Measurements from ENCODE around the gene TCEA3.

The TCEA3 gene

DNA sequence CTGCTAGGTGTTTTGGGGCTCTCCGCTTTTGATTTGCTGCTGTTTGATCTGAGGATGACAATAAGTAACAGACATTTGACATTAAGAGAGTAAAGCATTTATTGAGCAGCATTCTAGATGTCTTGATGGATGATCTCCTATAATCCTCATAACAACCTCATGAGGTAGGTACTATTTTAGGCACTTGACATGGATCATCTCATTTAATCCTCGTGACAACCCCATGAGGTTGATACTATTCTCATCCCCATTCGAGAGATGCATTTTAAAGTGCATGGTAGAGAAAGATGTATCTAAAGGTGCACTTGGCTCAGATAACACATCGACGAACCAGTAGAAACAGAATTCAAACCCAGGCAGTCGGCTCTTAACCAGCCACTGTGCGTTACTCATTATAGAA, 26.6 kb downstream of the TCEA3 start:
- Histone ChIP-seq H2AFZ (ENCODE audit: low read depth, low read length) (no peak overlapping the region), H3K9ac (ENCODE audit: low read length) (no peak overlapping the region), H3K36me3 (ENCODE audit: control insufficient read depth in 1 of 2, insufficient read depth in 2 of 2, low read depth in 1 of 2, low read length in 2 of 2) (peaks cover 0 to 31% of the 10 kb centered on the region in 2 experiments), H3K4me3 (ENCODE audit: insufficient read depth in 1 of 2, low read depth in 1 of 2, low read length in 2 of 2) (no peak overlapping the region), H4K8ac (ENCODE audit: low read length) (no peak overlapping the region), H2BK12ac (ENCODE audit: low read length in 2 of 2) (peak overlapping the region in 1 of 2 experiments; percentile 38), H4K91ac (ENCODE audit: low read length) (no peak overlapping the region), H3K79me1 (replicated peaks; ENCODE audit: low read length, poor library complexity, severe bottlenecking) (no peaks in the 10 kb centered on the region), H3K4me2 (ENCODE audit: low read length, poor library complexity, severe bottlenecking) (no peak overlapping the region), H3K18ac (ENCODE audit: low read depth in 1 of 2, low read length in 2 of 2) (no peak overlapping the region), H3K23ac (ENCODE audit: low read length in 2 of 2) (no peak overlapping the region), H3K4me1 (ENCODE audit: control insufficient read depth, insufficient read depth, low read depth, low read length) (peaks cover 25% of the 10 kb centered on the region), H2BK120ac (ENCODE audit: low read depth, low read length) (no peak overlapping the region), H2BK15ac (ENCODE audit: low read depth, poor library complexity, severe bottlenecking) (no peak overlapping the region), H2AK5ac (ENCODE audit: low read length, severe bottlenecking) (no peak overlapping the region), H2BK5ac (ENCODE audit: low read depth, low read length, poor library complexity, severe bottlenecking) (no peak overlapping the region), H3K4ac (ENCODE audit: low read depth in 1 of 2, low read length in 2 of 2) (no peak overlapping the region), H3K27ac (ENCODE audit: low read length, poor library complexity, severe bottlenecking) (no peak overlapping the region), H3K9me3 (ENCODE audit: control insufficient read depth, low read length) (no peaks in the 10 kb centered on the region), H3K14ac (ENCODE audit: low read length in 2 of 2) (no peak overlapping the region), H3K27me3 (ENCODE audit: control insufficient read depth in 1 of 2, insufficient read depth in 1 of 2, low read length in 2 of 2) (no peaks in the 10 kb centered on the region)
- no peak for DNase-seq
- WGBS: 89% methylated on average over 5 of the region's 7 CpGs

DNA sequence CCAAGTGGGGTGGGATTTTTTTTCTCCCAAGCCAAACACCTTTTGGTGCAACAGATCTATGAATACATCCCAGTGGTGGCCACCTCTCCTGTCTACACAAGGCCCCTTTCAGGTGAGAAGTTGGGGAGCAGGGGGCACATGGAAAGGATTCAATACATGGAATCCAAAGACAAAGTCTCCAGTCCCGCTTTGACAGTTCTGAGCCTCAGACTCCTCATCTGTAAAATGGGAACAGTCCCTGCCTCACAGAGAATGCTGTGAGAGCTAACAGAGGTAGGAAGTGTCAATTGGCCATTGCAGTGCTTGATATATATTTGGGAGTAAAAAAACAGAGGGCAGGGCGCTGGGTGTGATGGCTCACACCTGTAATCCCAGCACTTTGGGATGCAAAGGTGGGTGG, 28.2 kb downstream of the TCEA3 start:
- Histone ChIP-seq H3K14ac (ENCODE audit: low read length in 2 of 2) (no peak overlapping the region), H4K8ac (ENCODE audit: low read length) (no peak overlapping the region), H3K23ac (ENCODE audit: low read length in 2 of 2) (no peak overlapping the region), H3K9me3 (ENCODE audit: control insufficient read depth, low read length) (no peaks in the 10 kb centered on the region), H3K4me1 (ENCODE audit: control insufficient read depth, insufficient read depth, low read depth, low read length) (peaks cover 16% of the 10 kb centered on the region), H2BK120ac (ENCODE audit: low read depth, low read length) (no peak overlapping the region), H3K4ac (ENCODE audit: low read depth in 1 of 2, low read length in 2 of 2) (peak overlapping the region in 1 of 2 experiments; percentile 2), H2BK12ac (ENCODE audit: low read length in 2 of 2) (peak overlapping the region in 1 of 2 experiments; percentile 9), H3K27me3 (ENCODE audit: control insufficient read depth in 1 of 2, insufficient read depth in 1 of 2, low read length in 2 of 2) (no peaks in the 10 kb centered on the region), H3K27ac (ENCODE audit: low read length, poor library complexity, severe bottlenecking) (no peak overlapping the region), H3K36me3 (ENCODE audit: control insufficient read depth in 1 of 2, insufficient read depth in 2 of 2, low read depth in 1 of 2, low read length in 2 of 2) (peaks cover 0 to 28% of the 10 kb centered on the region in 2 experiments), H3K18ac (ENCODE audit: low read depth in 1 of 2, low read length in 2 of 2) (peak overlapping the region; percentile 21 to 64), H2AK5ac (ENCODE audit: low read length, severe bottlenecking) (peak overlapping the region; percentile 38), H4K91ac (ENCODE audit: low read length) (no peak overlapping the region), H2BK15ac (ENCODE audit: low read depth, poor library complexity, severe bottlenecking) (no peak overlapping the region), H3K4me3 (ENCODE audit: insufficient read depth in 1 of 2, low read depth in 1 of 2, low read length in 2 of 2) (no peak overlapping the region), H3K79me1 (replicated peaks; ENCODE audit: low read length, poor library complexity, severe bottlenecking) (no peaks in the 10 kb centered on the region), H2AFZ (ENCODE audit: low read depth, low read length) (no peak overlapping the region), H3K4me2 (ENCODE audit: low read length, poor library complexity, severe bottlenecking) (no peak overlapping the region), H2BK5ac (ENCODE audit: low read depth, low read length, poor library complexity, severe bottlenecking) (no peak overlapping the region), H3K9ac (ENCODE audit: low read length) (peak overlapping the region; percentile 84)
- DNase-seq: no peak
- 89% methylated on average over 1 of the region's 2 CpGs for WGBS

DNA sequence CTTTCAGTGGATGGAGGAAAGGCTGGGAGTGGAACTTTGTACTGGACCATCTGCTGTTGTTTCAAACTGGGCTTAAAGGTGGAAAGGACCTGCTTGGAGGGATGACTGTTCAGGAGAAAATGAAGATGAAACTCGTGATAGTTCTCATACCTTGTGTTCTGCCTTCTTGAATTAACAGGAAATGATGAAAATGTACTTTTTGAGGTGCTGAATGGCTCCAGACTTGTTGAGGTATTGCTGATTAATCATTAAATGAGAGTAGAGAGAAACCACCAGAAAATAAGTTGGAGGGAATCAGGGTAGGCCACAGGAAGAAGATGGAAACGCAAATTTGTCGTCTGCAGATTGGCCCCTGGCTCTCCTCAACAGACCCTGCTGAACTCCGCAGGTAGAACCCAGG, 28.7 kb downstream of the TCEA3 start:
- no peak overlapping the region for H3K27ac ChIP-seq (ENCODE audit: low read length, poor library complexity, severe bottlenecking)
- H2BK15ac ChIP-seq (ENCODE audit: low read depth, poor library complexity, severe bottlenecking): peak overlapping the region; percentile 21
- peaks cover 0 to 28% of the 10 kb centered on the region in 2 experiments for H3K36me3 ChIP-seq (ENCODE audit: control insufficient read depth in 1 of 2, insufficient read depth in 2 of 2, low read depth in 1 of 2, low read length in 2 of 2)
- H2AK5ac ChIP-seq (ENCODE audit: low read length, severe bottlenecking): peak overlapping the region; percentile 38
- no peak overlapping the region for H2AFZ ChIP-seq (ENCODE audit: low read depth, low read length)
- WGBS: 85% methylated on average over 4 of the region's 4 CpGs
- peaks cover 14% of the 10 kb centered on the region for H3K4me1 ChIP-seq (ENCODE audit: control insufficient read depth, insufficient read depth, low read depth, low read length)
- H3K9ac ChIP-seq (ENCODE audit: low read length): peak overlapping the region; percentile 84
- peak overlapping the region; percentile 26 to 64 for H3K18ac ChIP-seq (ENCODE audit: low read depth in 1 of 2, low read length in 2 of 2)
- no peaks in the 10 kb centered on the region for H3K27me3 ChIP-seq (ENCODE audit: control insufficient read depth in 1 of 2, insufficient read depth in 1 of 2, low read length in 2 of 2)
- H3K79me1 ChIP-seq (replicated peaks; ENCODE audit: low read length, poor library complexity, severe bottlenecking): no peaks in the 10 kb centered on the region
- peak overlapping the region; percentile 2 to 52 for H3K4ac ChIP-seq (ENCODE audit: low read depth in 1 of 2, low read length in 2 of 2)
- no peak for DNase-seq
- no peak overlapping the region for H3K4me2 ChIP-seq (ENCODE audit: low read length, poor library complexity, severe bottlenecking)
- no peak overlapping the region for H3K4me3 ChIP-seq (ENCODE audit: insufficient read depth in 1 of 2, low read depth in 1 of 2, low read length in 2 of 2)
- no peak overlapping the region for H3K14ac ChIP-seq (ENCODE audit: low read length in 2 of 2)
- no peak overlapping the region for H3K23ac ChIP-seq (ENCODE audit: low read length in 2 of 2)
- H2BK5ac ChIP-seq (ENCODE audit: low read depth, low read length, poor library complexity, severe bottlenecking): no peak overlapping the region
- H2BK120ac ChIP-seq (ENCODE audit: low read depth, low read length): peak overlapping the region; percentile 75
- peak overlapping the region; percentile 9 to 66 for H2BK12ac ChIP-seq (ENCODE audit: low read length in 2 of 2)
- no peak overlapping the region for H4K8ac ChIP-seq (ENCODE audit: low read length)
- H4K91ac ChIP-seq (ENCODE audit: low read length): peak overlapping the region; percentile 11
- no peaks in the 10 kb centered on the region for H3K9me3 ChIP-seq (ENCODE audit: control insufficient read depth, low read length)

DNA sequence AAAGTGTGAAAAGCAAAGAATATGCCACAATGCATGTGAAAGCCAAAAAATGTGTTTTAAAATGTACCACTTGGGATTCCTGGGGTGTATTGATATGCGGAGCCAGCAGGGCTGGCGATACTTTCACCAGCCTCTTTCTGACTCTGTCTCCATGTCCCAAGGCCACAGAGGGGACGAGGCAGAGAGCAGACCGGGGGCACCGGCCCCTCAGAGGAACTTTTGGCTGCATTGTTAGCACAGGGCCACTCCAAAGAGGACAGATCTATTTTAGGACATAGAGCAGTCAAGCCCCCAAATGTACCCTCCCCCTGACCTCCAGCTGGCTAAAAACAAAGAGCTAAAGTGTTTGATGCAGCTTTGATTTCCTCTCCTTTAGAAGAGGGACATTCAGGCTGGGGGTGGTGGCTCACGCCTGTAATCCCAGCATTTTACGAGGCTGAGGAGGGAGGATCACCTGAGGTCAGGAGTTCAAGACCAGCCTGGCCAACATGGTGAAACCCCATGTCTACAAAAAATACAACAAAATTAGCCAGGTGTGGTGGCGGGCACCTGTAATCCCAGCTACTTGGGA, 29.3 kb downstream of the TCEA3 start:
- Histone ChIP-seq H2AK5ac (ENCODE audit: low read length, severe bottlenecking) (peak overlapping the region; percentile 81), H2AFZ (ENCODE audit: low read depth, low read length) (no peak overlapping the region), H3K36me3 (ENCODE audit: control insufficient read depth in 1 of 2, insufficient read depth in 2 of 2, low read depth in 1 of 2, low read length in 2 of 2) (peaks cover 0 to 32% of the 10 kb centered on the region in 2 experiments), H3K27ac (ENCODE audit: low read length, poor library complexity, severe bottlenecking) (peak overlapping the region; percentile 17), H2BK120ac (ENCODE audit: low read depth, low read length) (peak overlapping the region; percentile 75), H3K4me3 (ENCODE audit: insufficient read depth in 1 of 2, low read depth in 1 of 2, low read length in 2 of 2) (peak overlapping the region in 1 of 2 experiments; percentile 52), H2BK5ac (ENCODE audit: low read depth, low read length, poor library complexity, severe bottlenecking) (no peak overlapping the region), H3K4me2 (ENCODE audit: low read length, poor library complexity, severe bottlenecking) (no peak overlapping the region), H3K9ac (ENCODE audit: low read length) (peak overlapping the region; percentile 84), H3K4ac (ENCODE audit: low read depth in 1 of 2, low read length in 2 of 2) (peak overlapping the region; percentile 62 to 100), H2BK15ac (ENCODE audit: low read depth, poor library complexity, severe bottlenecking) (no peak overlapping the region), H3K4me1 (ENCODE audit: control insufficient read depth, insufficient read depth, low read depth, low read length) (peaks cover 14% of the 10 kb centered on the region), H3K79me1 (replicated peaks; ENCODE audit: low read length, poor library complexity, severe bottlenecking) (no peaks in the 10 kb centered on the region), H3K27me3 (ENCODE audit: control insufficient read depth in 1 of 2, insufficient read depth in 1 of 2, low read length in 2 of 2) (no peaks in the 10 kb centered on the region), H3K9me3 (ENCODE audit: control insufficient read depth, low read length) (no peaks in the 10 kb centered on the region), H4K91ac (ENCODE audit: low read length) (peak overlapping the region; percentile 53), H3K14ac (ENCODE audit: low read length in 2 of 2) (no peak overlapping the region), H3K18ac (ENCODE audit: low read depth in 1 of 2, low read length in 2 of 2) (peak overlapping the region; percentile 90 to 95), H3K23ac (ENCODE audit: low read length in 2 of 2) (no peak overlapping the region), H2BK12ac (ENCODE audit: low read length in 2 of 2) (peak overlapping the region; percentile 90 to 97), H4K8ac (ENCODE audit: low read length) (peak overlapping the region; percentile 74)
- DNase-seq: no peak
- WGBS: 61% methylated on average over 8 of the region's 8 CpGs

All from mesenchymal stem cell (in vitro differentiated cells and primary cell).